Skeletal muscle cell (primary cell): ENCODE measurements around the gene CPLANE2.
A peak's percentile ranks its signal among the peaks of the same experiment; 100 is the strongest.
"Not testable (repeated sequence)": the region's sequence is repeated elsewhere in the genome, so short reads cannot be mapped to it uniquely, and the experiment has no call there.

Experiments used
- DNase-seq: peaks from one replicate; pipeline ENCODE4 v3.0.0-alpha.2; 2010; ENCODE audit warnings: low read depth
- H3K4me3 ChIP-seq: 2 replicates; pipeline ENCODE4 v1.5.1; 2011; ENCODE audit warnings: low read depth, mild to moderate bottlenecking, control low read depth, low read length, moderate library complexity

CPLANE2 gene

DNA sequence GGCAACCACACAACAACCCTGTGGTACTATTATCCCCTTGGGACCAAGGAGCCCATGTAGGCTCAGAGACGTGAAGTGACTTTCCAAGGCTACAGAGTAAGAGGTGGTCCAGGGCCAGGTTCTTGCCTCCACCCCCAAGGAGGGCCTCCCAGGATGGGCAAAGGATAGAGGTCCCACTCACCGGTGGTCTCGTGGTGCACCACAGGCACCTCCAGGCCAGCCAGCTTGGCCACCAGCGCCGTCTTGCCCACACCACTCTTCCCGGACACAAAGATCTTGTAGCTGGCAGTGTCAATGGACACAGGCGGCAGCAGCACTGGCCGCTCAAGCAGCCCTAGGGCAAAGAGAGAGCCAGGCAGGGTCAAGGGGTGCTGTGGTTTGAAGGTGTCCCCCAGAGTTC, 3.6 kb downstream of the CPLANE2 start:
- no peak for DNase-seq
- H3K4me3 ChIP-seq, result no peak overlapping the region

DNA sequence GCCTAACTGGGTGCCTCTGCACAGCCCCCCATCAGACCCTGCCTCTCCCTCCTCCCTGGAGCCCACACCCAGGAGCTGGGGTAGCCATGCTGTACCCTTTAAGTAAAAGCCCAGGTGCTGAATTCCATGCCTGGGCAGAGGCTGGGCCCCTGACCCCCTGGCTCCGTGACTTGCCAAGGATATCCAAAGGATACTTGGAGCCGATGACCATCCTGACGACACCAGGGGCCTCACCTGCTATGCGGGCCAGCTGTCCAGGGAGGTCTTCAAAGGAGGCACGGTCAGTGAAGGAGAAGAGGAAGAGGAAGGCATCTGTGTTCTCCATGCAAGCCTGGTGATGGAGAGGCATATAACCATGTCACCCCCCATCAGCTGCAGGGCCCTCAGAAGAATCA, 4.7 kb downstream of the CPLANE2 start:
- no peak overlapping the region for H3K4me3 ChIP-seq
- DNase-seq, result no peak

DNA sequence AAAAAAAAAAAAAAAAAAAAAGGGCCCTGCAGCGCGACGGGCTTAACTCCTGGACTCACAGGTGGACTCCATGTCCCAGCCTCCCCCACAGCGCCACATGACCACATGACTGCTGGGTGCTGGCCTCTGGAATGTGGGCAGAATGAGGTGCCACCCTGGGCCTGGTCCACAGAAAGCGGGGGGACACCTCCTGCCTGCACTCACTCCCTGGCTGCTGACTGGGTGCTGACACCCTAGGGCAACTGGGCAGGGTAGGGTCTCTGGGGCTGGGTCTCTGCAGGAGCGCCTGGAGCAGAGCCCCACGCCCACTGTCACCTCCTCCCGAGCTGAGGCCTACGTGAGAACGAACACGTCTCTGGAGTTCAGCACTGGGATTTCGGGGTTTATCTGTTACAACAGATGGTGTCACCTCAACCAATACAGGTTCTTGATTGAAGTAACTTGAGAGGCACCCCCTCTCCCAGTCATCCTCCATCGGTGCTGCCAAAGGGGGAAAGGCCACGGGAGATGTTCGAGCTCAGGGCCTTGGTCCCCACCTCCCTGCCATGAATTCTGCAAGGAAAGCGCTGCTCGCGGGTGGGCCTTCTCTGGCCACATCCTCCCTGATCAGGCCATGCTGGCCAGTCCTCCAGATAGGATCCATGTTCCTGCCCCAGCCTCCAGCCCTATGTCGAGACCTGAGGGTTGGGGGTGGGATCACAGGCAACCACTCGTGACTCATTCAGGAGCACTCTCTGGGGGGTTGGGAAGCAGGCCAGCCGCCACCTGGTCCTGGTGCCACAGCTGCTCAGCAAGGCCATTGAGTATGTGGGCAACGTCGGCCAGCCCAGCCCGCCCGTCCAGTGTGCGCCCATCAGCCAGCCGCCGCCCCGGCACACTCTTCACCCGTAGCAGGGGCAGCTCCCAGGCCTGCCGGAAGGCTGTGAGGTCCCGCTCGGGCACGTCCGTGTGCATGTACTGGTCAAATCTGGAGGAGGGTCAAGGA, 5.4 kb downstream of the CPLANE2 start:
- DNase-seq, result no peak

DNA sequence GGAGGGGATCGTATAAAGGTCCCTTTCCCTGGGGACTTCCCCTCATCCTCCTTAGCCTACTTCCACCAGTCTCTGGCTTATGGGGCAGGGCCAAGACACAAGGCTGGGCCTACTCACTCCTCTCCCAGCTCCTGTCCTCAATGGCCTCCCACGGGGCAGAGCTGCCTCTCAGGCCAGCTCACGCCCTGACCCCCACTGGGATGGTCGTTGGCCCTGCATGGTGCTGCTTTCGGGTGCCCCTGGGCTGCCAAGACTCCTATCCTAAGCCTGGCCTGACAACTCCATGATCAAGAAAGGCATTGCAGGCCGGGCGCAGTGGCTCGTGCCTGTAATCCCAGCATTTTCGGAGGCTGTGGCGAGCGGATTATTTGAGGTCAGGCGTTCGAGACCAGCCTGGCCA, 6.2 kb downstream of the CPLANE2 start:
- H3K4me3 ChIP-seq, result no peak overlapping the region
- no peak for DNase-seq

More for the DNA sequence above, 5.4 kb downstream of the CPLANE2 start:
- no peak overlapping the region for H3K4me3 ChIP-seq

DNA sequence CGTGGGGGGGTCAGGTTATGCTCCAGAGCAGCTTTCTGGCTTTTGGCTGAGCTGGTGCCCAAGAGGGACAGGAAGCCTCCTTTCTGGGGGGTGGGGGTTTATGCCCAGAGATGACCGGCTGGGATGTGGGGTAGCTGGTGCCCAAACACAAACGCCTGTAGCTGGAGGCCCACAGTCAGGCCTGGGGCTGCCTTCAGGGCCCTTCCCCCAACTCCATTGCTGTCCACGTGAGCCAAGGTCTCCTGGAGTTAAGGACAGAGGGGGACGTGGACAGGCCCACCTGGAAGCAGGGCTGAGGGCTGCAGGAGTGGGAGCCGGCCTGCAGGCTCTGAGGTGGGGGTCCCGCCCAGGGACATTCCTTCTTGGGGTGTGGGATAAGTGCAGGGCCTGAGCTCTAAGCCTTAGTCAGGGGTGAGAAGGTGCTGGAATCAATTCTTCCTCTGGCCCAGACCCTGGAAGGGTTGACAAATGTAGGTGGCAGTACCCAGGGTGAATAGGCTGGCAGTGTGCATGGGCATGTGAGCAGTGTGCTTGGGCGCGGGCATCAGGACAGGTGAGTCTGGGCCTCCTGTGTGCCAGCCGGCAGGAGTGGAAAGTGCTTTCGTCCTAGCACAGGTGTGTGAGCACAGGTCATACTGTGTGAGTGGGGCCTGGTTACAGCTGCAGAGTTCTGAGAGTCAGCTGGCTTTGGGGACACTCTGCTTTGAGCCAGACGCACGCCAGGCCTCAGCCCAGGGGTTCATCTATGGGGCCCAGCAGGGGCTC, 6.8 kb downstream of the CPLANE2 start:
- no peak for DNase-seq
- H3K4me3 ChIP-seq, result no peak overlapping the region

DNA sequence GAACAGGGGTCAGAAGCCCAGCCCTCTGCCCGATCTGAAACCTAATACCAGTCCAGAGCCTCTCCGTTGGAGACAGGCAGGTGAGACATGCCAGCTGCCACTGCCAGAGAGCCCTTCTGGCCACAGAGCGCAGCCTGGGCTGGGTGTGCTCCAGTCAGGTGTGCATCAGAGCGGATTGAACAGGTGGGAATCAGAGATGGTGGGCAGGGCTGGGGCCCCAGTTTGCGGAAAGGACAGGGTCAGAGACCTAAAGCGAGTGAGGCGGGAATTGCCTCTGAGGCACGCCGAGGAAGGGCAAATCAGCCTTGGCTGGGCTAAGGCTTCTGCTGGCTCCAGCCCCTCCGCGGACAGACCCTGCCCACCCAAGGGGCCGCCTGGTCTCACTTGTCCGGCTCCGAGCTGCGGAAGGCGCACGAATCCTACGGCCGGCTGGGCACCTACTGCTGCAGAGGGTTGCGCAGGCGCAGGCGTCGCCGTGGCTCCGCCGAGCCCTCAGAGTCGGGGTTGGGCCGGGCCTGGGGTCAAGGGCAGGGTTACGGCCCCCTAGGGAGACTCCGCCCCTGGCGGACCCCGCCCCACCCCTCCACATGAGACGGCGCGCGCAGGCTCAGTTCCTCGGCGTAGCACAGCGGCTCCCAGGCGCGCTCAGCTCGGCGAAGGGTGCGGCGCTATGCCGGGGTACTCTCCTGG, 10.3 kb downstream of the CPLANE2 start:
- peak overlapping the region; percentile 24 for H3K4me3 ChIP-seq
- no peak for DNase-seq

DNA sequence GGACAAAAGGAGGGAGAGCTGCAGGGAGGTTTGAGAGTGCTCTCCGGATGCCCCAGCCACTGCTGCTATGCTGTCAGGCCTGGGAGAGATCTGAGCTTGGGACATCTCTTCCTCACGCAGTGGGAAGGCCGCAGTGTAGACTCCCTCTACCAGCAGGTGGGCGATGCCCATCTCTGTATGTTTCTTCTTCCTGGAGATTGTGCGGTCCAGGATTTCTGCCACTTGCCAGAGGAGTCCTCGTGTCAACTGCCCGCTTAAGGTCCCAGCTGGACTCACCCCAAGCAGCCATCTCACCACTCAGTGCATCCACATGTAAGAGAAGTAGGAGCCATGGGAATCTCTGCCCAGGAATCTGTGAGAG, 10.9 kb downstream of the CPLANE2 start:
- no peak overlapping the region for H3K4me3 ChIP-seq
- DNase-seq, result no peak

DNA sequence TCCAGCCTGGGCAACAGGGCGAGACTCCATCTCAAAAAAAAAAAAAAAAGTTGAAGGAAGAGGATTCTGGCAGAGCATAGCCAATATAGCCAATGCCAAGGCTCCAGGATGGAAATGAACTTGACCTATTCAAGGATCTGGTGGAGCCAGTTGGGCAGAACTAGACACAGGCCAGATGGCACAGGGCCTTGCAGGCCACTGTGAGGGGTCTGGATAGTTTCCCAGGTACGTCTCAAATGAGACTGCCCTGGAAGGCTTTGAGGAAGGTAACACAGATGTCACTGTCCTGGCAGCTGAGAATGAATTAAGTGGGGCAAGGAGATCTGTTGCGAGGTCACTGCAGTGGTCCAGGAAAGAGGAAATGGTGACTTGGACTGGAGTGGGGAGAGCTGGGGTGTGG, 12.5 kb downstream of the CPLANE2 start:
- H3K4me3 ChIP-seq, result no peak overlapping the region
- DNase-seq, result no peak

DNA sequence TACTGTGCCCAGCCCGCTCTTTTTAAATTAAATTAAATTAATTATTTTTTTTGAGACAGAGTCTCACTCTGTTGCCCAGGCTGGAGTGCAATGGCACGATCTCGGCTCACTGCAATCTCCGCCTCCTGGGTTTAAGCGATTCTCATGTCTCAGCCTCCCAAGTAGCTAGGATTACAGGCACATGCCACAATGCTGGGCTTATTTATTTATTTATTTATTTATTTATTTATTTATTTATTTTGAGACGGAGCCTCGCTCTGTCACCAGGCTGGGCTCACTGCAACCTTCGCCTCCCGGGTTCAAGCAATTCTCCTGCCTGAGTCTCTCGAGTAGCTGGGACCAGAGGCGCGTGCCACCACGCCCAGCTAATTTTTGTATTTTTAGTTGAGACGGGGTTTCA, 14.3 kb downstream of the CPLANE2 start:
- not testable (repeated sequence) for DNase-seq, H3K4me3 ChIP-seq

DNA sequence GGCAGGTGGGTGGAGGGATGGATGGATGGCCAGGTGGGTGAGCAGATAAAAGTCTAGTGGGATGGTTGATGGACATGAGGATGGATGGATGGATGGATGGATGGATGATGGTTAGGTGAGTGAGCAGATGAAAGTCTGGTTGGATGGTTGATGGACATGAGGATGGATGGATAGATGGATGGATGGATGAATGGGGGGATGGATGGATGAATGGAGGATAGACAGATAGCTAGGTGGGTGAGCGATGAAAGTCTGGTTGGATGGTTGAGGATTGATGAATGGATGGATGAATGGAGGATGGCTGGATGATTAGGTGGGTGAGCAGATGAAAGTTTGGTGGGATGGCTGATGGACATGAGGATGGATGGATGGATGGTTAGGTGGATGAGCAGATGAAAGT, 15.5 kb downstream of the CPLANE2 start:
- no peak for DNase-seq
- no peak overlapping the region for H3K4me3 ChIP-seq

DNA sequence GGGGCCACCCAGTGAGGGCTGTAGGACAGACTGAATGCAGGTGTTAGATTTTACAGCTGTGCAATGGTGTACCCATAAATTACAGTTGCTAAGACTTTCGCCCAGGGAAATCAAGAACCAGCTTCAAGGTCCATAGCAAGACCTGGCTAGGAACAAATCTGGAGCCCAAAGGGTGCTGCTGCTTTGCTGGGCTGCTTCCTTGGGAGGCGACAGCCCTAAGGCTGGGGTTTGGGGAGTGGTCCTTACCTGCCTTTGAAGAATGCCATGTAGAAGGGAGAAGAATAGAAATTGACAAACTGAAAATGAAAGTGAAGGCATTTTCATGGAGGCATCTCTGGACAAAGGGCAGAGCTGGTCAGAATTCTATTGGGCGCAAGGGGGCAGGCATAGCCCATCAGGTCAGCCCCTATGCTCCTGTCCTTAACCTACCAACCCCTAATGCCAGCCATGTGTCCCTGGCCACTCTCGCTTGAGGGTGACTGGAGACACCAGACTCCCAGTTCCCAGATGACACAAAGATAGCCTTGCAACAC, 16.9 kb downstream of the CPLANE2 start:
- no peak for DNase-seq
- no peak overlapping the region for H3K4me3 ChIP-seq

DNA sequence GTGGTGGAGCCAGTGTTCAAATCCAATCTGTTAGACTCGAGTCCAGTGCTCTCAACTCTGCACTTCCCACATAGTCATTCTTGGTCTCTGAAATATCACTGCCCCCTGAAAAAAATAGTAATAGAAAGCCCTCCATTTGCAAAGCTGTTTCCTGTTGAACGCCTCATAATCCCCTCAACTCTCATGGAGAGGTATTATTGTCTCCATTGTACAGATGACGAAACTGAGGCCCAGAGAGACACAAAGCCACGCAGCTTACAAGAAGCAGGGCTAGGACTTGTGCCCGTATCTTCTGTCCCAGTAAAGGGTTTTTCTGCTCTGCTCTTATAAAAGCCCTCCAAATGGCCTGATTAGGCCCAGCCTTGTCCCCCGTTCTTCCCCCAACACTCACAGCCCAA, 18.3 kb downstream of the CPLANE2 start:
- DNase-seq, result no peak
- no peak overlapping the region for H3K4me3 ChIP-seq

DNA sequence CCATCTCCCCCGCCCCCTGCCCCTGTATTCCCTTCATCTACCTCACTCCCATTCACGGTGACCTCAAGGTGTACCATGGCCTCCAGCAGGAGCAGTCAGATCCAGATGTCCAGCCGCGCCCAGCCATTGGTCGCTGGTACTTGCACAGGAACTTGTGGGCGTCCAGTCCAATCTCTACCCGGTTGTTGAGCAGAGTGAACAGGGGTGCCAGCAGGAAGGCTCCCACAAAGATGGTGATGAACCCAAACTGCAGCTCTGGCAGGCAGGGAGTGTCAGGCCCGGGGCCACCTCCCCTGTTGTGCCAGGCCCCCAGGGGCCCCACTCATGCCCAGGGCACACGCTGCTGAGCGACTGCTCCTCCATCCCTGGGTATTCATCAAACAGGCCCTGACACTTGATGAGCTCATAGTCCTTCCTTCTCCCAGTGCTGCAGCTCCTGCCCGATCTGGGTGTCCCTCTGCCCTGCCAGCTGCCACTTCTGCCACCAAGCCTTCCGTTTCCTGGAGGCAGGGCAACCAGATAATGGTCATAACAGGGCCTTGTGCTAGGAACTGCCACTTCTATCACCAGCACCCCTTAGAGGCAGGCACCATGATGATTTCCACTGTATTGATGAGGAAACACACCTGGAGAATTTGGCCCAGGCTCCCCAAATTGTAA, 18.8 kb downstream of the CPLANE2 start:
- H3K4me3 ChIP-seq, result no peak overlapping the region
- DNase-seq, result no peak

DNA sequence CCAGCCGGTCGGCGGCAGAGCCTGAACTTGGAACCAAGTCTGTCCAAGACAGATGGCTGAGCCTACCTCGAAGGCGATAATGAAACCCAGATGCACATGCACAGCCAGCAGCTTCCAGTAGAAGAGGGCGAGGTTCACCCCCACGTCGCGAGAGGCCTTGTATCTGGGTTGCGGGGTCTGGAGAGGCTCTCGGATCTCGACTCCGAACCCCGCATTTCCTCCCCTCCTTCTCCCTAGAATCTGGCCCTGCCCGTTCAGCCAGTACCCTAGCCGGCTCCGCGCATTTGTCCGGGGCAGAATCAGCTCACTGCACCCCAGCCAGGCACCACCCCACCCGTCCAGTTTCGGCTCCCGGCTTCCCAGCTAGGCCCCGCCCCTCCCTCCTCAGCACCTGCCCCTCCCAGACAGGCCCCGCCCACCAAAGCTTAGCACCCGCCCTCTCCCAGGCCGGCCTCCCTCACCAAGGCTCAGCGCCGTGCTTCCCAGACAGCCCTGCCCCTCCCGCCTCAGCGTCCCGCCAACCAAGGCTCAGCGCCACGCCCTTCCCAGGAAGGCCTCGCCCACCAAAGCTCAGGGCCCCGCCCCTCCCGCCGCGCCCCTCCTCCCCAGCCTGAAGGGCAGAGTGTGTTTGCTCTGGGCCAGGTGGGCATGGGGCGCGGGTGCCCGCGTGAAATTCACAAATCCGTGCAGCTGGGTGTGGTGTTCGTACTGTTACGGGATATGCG, 19.8 kb downstream of the CPLANE2 start:
- peak; percentile 89 for DNase-seq
- H3K4me3 ChIP-seq, result peak overlapping the region; percentile 52

DNA sequence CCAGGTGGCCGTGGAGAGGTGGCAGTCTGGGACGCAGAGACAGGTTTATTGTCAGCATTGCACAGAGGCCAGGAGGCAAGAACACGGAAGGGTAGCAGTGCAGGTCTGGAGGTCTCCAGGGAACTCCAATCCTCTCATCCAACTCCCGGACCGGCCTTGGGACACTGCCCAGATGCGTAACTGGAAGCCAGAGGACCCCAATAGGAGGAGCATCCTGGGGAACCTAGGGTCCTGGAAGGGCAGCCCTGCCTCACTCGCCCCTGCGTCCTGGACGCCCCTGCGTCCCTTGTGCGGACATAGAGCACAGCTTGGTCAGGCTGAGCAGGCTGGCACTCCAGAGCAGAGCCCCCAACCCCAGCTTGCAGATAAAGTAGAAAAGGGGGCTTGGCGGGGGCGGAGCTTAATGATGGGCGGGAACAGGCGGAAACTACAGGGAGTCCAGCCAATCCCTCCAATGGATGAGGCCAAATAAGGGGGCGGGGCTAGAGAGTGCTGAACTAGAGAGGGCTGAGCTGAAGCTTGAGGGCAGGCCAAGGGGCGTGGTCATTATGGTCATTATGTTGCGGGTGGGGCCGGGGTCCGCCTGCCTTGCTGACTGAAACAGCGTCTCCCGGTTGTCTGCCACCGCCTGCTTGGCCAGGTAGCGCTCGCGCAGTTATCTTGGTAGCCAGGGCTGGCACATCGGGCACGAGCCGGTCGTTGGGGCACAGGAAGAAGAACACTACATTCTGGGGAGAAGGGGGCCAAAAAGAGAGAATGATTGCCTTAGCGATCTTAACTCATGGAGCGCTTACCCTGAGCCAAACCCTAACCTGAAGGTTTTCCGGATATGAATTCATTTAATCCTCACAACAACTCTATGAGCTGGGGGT, 20.9 kb downstream of the CPLANE2 start:
- DNase-seq, result peak; percentile 55
- peak overlapping the region; percentile 52 for H3K4me3 ChIP-seq

DNA sequence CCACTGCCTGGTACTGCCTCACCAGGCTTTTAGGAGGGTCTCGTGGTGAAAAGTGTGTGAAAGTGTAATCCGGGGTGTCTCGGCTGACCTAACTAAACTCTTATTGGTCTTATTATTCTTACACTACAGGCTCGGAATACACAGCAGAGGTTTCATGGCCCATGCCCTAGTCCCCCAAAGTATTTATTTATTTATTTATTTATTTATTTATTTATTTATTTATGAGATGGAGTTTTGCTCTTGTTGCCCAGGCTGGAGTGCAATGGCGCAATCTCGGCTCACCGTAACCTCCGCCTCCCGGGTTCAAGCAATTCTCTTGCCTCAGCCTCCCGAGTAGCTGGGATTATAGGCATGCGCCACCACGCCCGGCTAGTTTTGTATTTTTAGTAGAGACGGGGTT, 21.7 kb downstream of the CPLANE2 start:
- not testable (repeated sequence) for DNase-seq, H3K4me3 ChIP-seq

DNA sequence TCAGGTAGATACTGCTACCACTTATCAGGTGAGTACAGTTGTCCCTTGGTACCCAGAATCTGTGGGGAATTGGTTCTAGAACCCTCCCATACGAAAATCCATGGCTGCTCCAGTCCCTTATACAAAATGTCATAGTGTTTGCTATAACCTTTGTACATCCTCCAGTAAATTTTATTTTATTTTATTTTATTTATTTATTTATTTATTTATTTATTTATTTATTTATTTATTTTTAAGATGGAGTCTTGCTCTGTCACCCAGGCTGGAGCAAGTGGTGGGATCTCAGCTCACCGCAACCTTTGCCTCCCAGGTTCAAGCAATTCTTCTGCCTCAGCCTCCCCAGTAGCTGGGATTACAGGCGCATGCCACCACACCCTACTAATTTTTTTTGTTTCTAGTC, 23.4 kb downstream of the CPLANE2 start:
- not testable (repeated sequence) for DNase-seq, H3K4me3 ChIP-seq

DNA sequence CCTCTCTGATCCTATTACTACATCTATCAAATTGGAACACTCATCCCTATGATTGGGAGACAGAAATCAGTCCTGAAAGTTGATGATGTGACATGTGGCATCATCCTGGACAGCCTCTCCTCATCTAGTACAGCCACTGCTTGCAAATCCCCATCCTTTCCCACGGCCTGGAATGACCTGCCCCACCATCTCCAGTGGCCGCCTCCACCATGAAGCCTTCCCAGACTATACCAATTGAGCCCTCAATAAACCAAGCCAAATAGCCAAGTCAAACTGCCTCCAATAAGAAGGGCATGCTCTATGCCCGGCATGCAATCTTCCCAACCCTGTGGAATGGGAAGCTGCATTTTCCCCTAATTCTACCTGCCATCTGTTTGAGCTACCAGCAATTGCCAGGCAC, 24.0 kb downstream of the CPLANE2 start:
- H3K4me3 ChIP-seq, result no peak overlapping the region
- no peak for DNase-seq
